Amniotic epithelial cell (primary cell): ENCODE measurements around the gene FGF19.

Experiments
- DNase-seq: peaks from one replicate; pipeline ENCODE4 v3.0.0-alpha.2; 2010; ENCODE audit warnings: low read depth

The FGF19 gene

GRCh38 chr11:69716891-69717747 is 13.3 kb upstream of the FGF19 start:
- DNase-seq, result no peak

- no peak for DNase-seq
Measured at GRCh38 chr11:69716099-69716498, 12.3 kb upstream of the FGF19 start.

GRCh38 chr11:69715446-69715845 is 11.6 kb upstream of the FGF19 start:
- no peak for DNase-seq

GRCh38 chr11:69711822-69712801 is 8.3 kb upstream of the FGF19 start:
- no peak for DNase-seq

- no peak for DNase-seq
Measured at GRCh38 chr11:69708736-69709401, 5.0 kb upstream of the FGF19 start.

GRCh38 chr11:69707176-69707575 is 3.4 kb upstream of the FGF19 start:
- no peak for DNase-seq

- DNase-seq, result no peak
Measured at GRCh38 chr11:69705901-69706787, 2.3 kb upstream of the FGF19 start.

GRCh38 chr11:69705351-69705811 is 1.6 kb upstream of the FGF19 start:
- no peak for DNase-seq

- DNase-seq, result no peak
Measured at GRCh38 chr11:69704508-69705253, 859 bp upstream of the FGF19 start.

- DNase-seq, result no peak
Measured at GRCh38 chr11:69703453-69703767, 412 bp downstream of the FGF19 start.

- no peak for DNase-seq
Measured at GRCh38 chr11:69702769-69703452, 911 bp downstream of the FGF19 start.

- DNase-seq, result no peak
Measured at GRCh38 chr11:69702239-69702691, 1.6 kb downstream of the FGF19 start.

GRCh38 chr11:69700278-69701140 is 3.3 kb downstream of the FGF19 start:
- DNase-seq, result peak; percentile 64

- DNase-seq, result no peak
Measured at GRCh38 chr11:69699213-69699612, 4.6 kb downstream of the FGF19 start.

- DNase-seq, result no peak
Measured at GRCh38 chr11:69698362-69698761, 5.5 kb downstream of the FGF19 start.

- no peak for DNase-seq
Measured at GRCh38 chr11:69697861-69698260, 6.0 kb downstream of the FGF19 start.

- DNase-seq, result no peak
Measured at GRCh38 chr11:69697469-69697843, 6.4 kb downstream of the FGF19 start.

- DNase-seq, result no peak
Measured at GRCh38 chr11:69696749-69697468, 6.9 kb downstream of the FGF19 start.
